ENCODE measurements around the gene HEPACAM.

The HEPACAM gene

DNA sequence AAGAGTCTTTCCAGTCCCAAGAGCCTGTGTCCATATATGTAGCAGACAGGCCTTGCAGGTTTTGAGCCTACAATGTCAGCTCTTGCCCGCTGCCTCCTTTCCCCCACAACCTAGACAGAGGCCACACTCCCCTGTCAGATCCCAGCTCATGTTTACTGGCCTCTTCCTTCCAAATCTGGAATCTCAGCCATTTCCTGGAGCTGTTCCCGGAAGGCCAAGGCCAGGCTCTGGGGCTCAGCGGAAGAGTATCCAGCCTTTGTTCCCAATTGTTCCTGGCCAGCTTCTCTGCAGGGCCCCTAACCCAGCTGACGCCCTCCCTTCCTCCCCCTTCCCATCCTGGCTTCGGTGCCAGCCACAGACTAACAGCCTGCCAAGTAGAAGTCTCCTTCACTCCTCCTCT is 37.1 kb downstream of the HEPACAM start:
- no peak for DNase-seq

DNA sequence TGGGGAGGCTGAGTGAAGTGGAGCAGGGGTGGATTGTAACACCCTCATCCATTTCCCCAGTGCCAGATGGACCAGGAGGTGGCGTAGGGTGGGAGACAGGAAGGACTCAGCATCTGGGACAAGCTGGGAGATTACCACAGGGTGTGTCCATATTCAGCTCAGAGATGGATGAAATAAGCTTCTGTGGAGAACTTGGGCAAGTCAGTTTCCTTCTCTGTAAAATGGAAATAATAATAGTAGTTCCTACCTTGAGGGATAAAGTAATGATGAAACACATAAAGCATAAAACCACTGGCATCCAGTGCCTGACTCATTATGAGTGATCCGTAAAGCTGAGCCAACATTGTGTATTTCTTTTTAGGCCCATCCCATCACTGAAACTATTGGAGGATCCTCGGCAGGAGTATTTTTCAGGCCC is 37.6 kb downstream of the HEPACAM start:
- no peak for DNase-seq

- no peak for DNase-seq
Observed at GRCh38 chr11:124897674-124898262, 38.1 kb downstream of the HEPACAM start, which contains the start of gene ROBO4. Gene ROBO4, minus strand, starts transcription at chr11:124897865. Its CDS starts 70 bp downstream, at chr11:124897795.

DNA sequence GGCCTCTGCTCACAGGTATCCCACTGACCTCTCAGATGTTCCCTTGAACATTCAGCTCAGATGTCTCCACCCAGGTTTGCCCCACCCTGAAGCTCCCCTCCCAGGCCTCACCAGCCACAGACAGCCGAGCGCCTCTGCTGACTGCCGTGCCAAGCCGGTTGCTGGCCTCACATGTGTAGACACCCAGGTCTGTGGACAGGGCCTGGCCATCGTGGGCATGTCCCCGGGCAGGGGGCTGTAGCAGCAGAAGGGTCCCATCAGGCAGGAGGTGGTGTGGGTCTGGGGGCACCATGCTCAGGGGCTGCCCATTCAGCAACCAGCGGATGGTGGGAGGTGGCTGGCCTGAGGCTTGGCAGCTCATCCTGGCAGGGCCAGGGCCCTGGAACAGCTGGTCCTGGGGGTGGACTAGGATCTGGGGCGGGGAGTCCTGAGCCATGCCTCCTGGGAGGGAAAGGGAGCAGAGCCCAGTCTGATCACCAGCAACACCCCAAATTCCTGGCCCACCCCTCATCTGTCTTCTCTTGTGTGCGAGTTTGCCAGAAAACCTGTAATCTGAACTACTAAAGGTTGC is 38.9 kb downstream of the HEPACAM start:
- DNase-seq, result no peak

- no peak for DNase-seq
Observed at GRCh38 chr11:124896071-124896750, 39.6 kb downstream of the HEPACAM start.

DNA sequence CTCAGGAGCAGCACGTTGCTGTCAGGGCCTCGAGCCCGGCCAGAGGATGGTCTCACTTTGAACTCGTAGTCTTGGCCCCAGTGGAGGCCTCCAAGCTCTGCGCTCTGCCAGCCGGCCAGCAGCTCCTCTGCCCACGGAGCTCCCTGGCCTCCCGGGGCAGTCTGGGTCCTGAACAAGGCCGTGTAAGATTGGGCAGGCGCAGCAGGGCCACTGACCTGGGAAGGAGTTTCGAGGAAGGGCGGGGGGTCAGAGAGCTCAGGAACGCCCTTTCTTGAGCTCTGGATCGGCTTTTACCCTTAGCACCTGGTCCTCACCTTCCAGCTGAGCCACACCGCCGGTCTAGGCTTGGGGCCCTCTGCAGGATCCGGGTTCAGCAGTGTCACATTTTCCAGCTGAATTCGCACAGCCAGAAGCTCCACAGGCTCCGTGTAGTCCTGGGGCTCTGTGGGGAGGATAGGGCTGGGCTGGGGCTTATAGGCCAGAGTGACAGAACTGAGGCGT is 40.3 kb downstream of the HEPACAM start:
- DNase-seq, result no peak

DNA sequence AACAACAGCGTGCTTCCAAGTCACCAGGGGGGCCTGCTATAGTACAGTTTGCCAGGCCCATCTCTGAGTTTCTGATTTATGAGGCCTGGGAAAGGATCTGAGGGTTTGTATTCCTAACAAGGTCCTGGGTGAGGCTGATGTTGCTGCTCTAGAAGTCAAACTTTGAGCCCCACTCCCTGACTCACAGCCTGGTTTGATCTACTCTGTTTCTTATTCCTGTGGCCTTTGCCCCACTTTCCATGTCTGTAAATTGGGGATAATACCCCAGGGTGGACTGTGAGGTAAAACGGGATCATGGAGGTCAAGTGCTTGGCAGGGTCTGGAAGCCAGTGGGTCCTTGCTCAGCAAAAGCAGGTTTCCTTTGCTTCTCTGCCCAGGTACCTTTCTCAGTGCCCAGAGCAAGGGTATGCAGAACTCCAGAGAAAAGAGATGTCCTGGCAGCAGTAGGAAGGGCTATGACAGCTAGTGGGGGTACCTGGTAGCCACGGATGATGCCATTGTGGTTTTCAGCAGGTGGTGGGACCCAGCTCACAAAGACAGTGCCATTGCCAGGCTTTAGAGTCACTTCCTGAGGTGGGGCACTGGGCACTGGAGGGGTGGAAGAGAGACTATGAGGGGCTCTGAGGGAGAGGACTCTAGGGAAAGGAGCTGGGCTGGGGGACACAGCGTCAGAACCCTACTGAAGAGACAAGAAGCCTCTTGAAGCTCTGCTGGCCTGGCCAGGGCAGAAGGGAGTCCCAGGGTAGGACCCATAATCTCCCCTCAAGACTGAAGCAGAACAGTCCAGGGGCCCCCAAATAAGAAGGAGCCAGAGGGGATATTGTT is 41.0 kb downstream of the HEPACAM start:
- no peak for DNase-seq

DNA sequence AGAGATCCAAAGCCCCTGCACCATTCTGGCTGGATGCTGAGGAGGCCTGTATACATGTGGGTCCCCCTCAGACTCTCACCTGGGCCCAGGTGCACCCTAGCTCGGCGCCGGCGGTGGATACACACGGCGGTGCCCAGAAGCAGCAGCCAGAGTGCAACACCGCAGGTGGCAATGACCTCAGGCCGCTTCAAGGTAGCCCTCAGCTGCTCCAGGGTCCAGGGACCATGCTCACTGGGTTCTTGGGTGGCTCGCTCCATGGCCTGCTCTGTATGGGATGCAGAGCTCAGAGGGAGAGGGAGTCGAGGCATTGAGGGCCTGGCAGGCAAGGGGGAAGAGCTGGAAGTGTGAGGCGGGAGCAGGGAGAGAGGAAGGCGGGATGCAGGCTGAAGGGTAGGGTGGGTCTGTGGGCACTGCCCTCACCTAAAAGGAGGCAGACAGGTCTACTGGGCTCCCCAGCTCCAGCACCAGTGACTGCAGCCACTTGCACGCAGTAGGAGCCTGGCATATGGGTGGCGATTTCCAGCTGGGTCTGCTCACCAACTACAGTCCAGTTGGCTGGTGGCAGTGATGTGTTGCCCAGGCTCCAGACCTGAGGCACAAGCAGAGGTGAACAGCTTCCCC is 42.0 kb downstream of the HEPACAM start:
- no peak for DNase-seq

DNA sequence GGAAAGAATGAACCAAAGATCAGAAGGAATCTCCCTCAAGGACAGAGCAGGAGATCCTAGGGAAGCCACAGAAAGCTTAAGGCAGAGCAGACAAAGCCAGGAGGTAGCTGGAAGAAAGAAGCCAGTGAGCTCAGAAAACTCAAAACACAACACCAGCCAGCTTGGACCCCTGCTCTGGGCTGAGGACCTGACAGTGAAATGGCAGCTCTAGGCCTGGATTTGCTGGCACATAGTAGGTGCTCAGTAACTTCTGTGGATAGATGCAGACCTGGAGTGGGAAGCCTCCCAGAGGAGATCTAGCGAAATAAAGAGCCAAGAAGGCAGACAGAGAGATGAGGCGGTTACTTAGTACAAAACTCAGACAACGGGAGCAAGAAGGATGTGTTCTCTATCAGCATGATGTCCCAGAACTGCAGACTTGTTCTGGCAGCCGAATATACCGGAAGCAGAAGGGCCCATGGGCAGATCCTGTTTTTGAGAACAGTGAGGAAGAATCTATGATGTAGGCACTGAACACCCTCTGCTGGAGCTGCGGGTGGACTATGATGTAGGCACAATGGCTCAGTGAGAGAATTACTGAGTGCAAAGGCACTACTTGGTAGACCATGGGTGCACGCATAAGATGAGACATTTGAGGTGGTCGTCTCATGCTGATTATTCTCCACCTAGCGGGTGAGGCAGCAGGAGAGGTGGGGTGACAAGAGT is 42.9 kb downstream of the HEPACAM start:
- no peak for DNase-seq

DNA sequence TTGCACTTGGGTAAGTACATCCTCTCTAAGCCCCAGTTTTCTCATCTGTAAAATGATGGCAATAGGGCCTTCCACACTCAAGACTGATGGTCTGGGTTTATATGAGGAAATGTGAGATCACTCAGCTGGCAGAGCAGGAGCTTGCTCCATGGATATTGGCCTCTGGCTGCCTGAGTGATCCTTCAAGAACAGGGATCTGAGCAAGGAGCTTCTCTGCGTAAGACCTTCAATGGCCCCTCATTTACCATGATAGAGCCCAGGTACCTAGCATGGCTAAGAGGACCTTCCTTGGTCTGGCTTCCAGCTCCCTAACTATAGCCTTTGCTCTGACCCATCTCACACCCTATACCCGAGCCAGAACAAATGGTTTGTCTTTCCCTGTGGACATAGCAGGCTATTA is 43.7 kb downstream of the HEPACAM start:
- no peak for DNase-seq

DNA sequence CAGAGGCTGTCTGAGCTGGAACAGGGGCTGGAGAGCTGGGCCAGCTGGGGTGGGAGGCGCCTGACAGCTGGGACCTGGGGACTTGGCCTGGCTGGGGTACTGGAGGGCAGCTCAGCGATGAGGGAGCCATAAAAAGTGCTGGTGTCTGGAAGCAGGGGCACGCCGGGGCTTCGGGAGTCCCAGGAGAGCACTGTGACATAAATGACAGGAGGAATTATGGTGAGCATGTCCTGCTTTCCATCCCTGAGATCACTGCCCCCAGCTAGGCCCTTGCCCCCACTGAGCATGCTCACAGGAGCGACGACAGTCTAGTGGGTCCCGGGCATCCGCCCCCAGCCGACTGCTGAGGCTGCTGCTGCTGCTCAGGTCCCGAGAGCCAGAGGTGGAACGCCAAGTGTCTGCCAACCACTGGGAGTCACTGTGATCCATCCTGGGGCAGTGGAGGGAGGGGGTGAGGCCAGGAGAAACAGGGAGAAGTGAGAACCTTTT is 44.4 kb downstream of the HEPACAM start:
- DNase-seq, result no peak

- no peak for DNase-seq
Observed at GRCh38 chr11:124890683-124891372, 45.0 kb downstream of the HEPACAM start.

DNA sequence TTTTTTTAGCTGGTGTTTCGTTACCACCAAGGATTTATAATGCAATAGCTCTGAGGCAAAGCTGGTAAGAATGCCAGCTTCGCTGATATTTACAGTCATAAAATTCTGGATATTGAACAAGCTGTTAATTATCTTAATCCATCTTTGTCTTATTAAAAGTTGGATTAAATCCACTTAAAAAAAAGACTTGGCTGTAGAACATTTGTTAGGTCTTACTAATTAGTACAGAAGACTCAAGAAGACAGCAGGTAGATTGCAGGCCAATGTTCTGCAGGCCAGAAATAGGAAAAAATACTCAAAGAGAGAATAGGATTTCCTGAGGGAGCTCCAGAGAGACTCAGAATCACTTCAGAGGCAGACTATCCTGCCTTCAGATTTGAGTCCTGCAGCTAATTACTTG is 45.7 kb downstream of the HEPACAM start:
- no peak for DNase-seq

DNA sequence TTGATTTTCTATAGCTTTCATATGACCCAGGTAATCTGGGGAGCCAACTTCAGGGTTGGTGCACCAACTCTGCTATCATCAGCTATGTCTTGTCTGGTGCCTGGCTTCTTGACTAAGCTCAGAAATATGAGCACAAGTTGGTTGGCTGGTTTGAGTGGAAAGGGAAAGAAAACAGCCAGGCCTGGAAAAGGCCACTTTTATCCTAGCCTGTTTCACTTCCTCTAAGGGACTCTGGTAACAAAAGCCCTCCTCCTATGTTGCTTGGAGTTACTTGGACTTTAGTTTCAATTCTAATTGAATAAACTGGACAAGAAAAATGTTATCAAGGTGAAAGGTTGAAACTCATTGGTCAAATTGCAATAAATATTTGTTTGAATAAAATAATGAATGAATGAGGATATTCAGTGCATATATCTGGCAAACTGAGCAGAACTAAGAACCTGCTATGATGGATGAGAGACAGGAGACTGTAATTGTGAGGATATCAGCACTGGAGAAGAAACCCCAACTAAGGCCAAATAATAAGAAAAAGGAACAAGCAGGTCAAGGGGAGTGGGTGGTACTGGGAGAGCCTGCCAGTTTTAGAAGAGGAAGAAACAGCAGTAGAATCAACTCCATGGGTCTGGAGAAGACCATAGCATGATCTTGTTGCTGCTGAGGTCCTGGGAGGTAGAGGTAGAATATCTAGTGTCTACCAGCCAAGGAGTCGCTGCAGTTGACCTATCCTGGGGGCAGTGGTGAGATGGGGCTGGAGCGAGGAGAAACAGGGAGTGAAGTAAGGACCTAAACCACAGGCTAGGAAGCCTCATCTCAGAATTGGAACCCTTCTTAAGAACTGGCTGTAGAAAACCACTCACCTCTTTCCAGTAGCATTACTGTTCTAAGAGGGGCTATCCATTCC is 46.4 kb downstream of the HEPACAM start:
- no peak for DNase-seq

- DNase-seq, result no peak
Observed at GRCh38 chr11:124887667-124888013, 48.2 kb downstream of the HEPACAM start.

- DNase-seq, result no peak
Observed at GRCh38 chr11:124886978-124887666, 48.7 kb downstream of the HEPACAM start.

GRCh38 chr11:124886476-124886875 is 49.4 kb downstream of the HEPACAM start:
- DNase-seq, result no peak

DNA sequence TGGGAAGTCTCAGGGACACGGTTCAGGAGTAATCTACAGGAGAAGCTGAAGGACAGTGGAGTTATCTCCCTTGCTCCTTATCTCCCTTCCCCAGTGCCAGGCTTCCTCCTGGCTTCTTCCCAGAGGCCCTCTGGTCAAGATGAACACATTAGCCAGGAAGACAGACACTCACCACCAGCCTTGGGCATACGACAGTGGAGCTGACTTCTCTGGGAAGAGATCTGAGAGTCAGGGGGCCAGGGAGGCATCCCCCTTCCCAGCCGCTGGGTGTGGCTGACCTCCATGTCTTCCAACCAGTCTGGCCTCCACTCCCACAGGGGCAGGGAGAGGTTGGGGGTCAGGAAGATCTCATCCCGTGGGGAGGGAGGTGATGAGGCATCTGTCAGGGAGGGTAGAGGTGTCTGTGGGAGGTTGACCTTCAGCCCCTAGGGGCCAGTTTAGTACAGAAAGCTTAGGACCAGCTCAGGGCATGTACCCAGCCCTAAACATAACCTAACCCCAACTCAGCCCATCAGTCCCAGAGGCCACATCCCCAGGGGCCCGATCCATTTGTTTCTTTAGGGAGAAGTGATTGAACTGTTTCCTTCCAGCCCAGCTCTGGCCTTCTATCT is 50.9 kb downstream of the HEPACAM start:
- DNase-seq, result no peak

GRCh38 chr11:124884340-124884739 is 51.5 kb downstream of the HEPACAM start:
- DNase-seq, result no peak
